CD14-positive monocyte (primary cell): ENCODE measurements around the gene PKD1L1. TPM values are rescaled to one million over a fixed set of nuclear protein-coding genes. Genes with fewer than 3 reads are reported as not detected.

Experiments used
- DNase-seq, 3 donors: peaks; one replicate each; pipeline ENCODE4 v3.0.0-alpha.2; 2011 to 2022
- H2AFZ ChIP-seq: 2 replicates; pipeline ENCODE4 v1.6.0; 2012; ENCODE audit warnings: mild to moderate bottlenecking, low read depth, low read length, inconsistent platforms; ENCODE audit not compliant: insufficient read depth, poor library complexity, severe bottlenecking
- H3K27ac ChIP-seq, 2 donors: 1 replicate in 1 of 2; 2 replicates in 1 of 2; pipeline ENCODE4 v1.5.1; 2012 to 2013; ENCODE audit warnings: low read length in 2 of 2, control low read depth in 1 of 2, inconsistent platforms in 1 of 2, low read depth in 1 of 2, mild to moderate bottlenecking in 1 of 2
- H3K27me3 ChIP-seq, 2 donors: one replicate each; pipeline versions ENCODE4 v1.6.0 to v1.6.1; 2011 to 2013; ENCODE audit warnings: low read length in 2 of 2; ENCODE audit not compliant: control insufficient read depth in 2 of 2, insufficient read depth in 2 of 2
- H3K36me3 ChIP-seq, 2 donors: replicated peaks in 1 of 2; 1 replicate in 1 of 2; 2 replicates in 1 of 2; pipeline versions ENCODE4 v1.5.1 to v1.6.1; 2012 to 2013; ENCODE audit warnings: low read length in 2 of 2, control low read depth in 1 of 2, inconsistent platforms in 1 of 2, mild to moderate bottlenecking in 1 of 2; ENCODE audit not compliant: insufficient read depth in 2 of 2, control insufficient read depth in 1 of 2
- H3K4me1 ChIP-seq, 2 donors: 1 replicate in 1 of 2; 2 replicates in 1 of 2; pipeline versions ENCODE4 v1.5.1 to v1.6.1; 2012 to 2013; ENCODE audit warnings: low read length in 2 of 2, control low read depth in 1 of 2, inconsistent platforms in 1 of 2, mild to moderate bottlenecking in 1 of 2, moderate library complexity in 1 of 2; ENCODE audit not compliant: insufficient read depth in 2 of 2, control insufficient read depth in 1 of 2
- H3K4me2 ChIP-seq: replicated peaks from 2 replicates; pipeline ENCODE3; 2012; ENCODE audit warnings: low read length, moderate library complexity, mild to moderate bottlenecking; ENCODE audit not compliant: poor library complexity, severe bottlenecking; ENCODE audit errors: extremely low read depth
- H3K4me3 ChIP-seq, 3 experiments: fragments of 200-600 bp in 1 of 3; sonication (generic) in 1 of 3; replicated peaks in 1 of 3; 1 replicate in 2 of 3; 2 replicates in 1 of 3; pipeline ENCODE4 v1.5.1; 2011 to 2013; ENCODE audit warnings: low read length in 3 of 3, mild to moderate bottlenecking in 3 of 3, control low read depth in 2 of 3, low read depth in 2 of 3, inconsistent platforms in 1 of 3, moderate library complexity in 1 of 3
- H3K79me2 ChIP-seq: 2 replicates; pipeline ENCODE4 v1.6.0; 2012; ENCODE audit warnings: mild to moderate bottlenecking, control low read depth, inconsistent platforms, low read length, moderate library complexity; ENCODE audit not compliant: insufficient read depth
- H3K9ac ChIP-seq: 2 replicates; pipeline ENCODE4 v1.6.0; 2017; ENCODE audit warnings: low read length, mild to moderate bottlenecking; ENCODE audit not compliant: insufficient read depth, poor library complexity, severe bottlenecking
- H3K9me3 ChIP-seq, 2 donors: replicated peaks in 1 of 2; 1 replicate in 1 of 2; 2 replicates in 1 of 2; pipeline versions ENCODE4 v1.5.1 to v1.6.1; 2012 to 2013; ENCODE audit warnings: low read length in 2 of 2, control low read depth in 1 of 2; ENCODE audit not compliant: control insufficient read depth in 1 of 2, insufficient read depth in 1 of 2
- H4K20me1 ChIP-seq: 2 replicates; pipeline ENCODE4 v1.6.0; 2012; ENCODE audit warnings: mild to moderate bottlenecking, low read length, control low read depth, moderate library complexity; ENCODE audit not compliant: insufficient read depth
- H3K27ac Mint-ChIP-seq, 7 donors: one replicate each; pipeline ENCODE4 v1.8.0; 2020; ENCODE audit warnings: mild to moderate bottlenecking in 7 of 7, mixed read lengths in 7 of 7, moderate library complexity in 6 of 7, inconsistent platforms in 2 of 7
- H3K27me3 Mint-ChIP-seq, 3 donors: one replicate each; pipeline ENCODE4 v1.8.0; 2021 to 2022; ENCODE audit warnings: low read depth in 3 of 3, mild to moderate bottlenecking in 3 of 3, mixed read lengths in 3 of 3, moderate library complexity in 3 of 3, inconsistent platforms in 1 of 3
- H3K36me3 Mint-ChIP-seq, 2 donors: one replicate each; pipeline ENCODE4 v1.8.0; 2020; ENCODE audit warnings: mixed read lengths in 2 of 2, inconsistent platforms in 1 of 2, mild to moderate bottlenecking in 1 of 2
- H3K4me1 Mint-ChIP-seq: one replicate; pipeline ENCODE4 v1.8.0; 2020; ENCODE audit warnings: mild to moderate bottlenecking, mixed read lengths
- H3K4me3 Mint-ChIP-seq, 2 donors: one replicate each; pipeline ENCODE4 v1.8.0; 2020; ENCODE audit warnings: mild to moderate bottlenecking in 2 of 2, mixed read lengths in 2 of 2, moderate library complexity in 1 of 2
- H3K9me3 Mint-ChIP-seq, 7 donors: one replicate each; pipeline ENCODE4 v1.8.0; 2020 to 2022; ENCODE audit warnings: mixed read lengths in 7 of 7, mild to moderate bottlenecking in 6 of 7, moderate library complexity in 6 of 7, inconsistent platforms in 2 of 7
- CTCF ChIP-seq: fragments of 200-600 bp; IDR thresholded peaks from one replicate; pipeline ENCODE4 v1.8.0; 2022; ENCODE audit warnings: antibody characterized with exemption, mild to moderate bottlenecking
- WGBS: methylation state at CpG from one replicate; pipeline ENCODE4 v1.1.5; 2013; ENCODE audit warnings: missing lambda C conversion rate; ENCODE audit not compliant: insufficient coverage; 5-methylcytosine and 5-hydroxymethylcytosine counted together
- intact Hi-C, 2 donors: fragments of 100-400 bp; cut with micrococcal nuclease; formaldehyde crosslinking; loops; one replicate each; pipeline versions ENCODE4 v1.15.0 to v1.15.1; 2023
- polyA plus RNA-seq, 3 donors: library from polyadenylated mRNA; depleted of rRNA in 1 of 3; unstranded in 2 of 3; stranded (reverse) in 1 of 3; fragments of 300-500 nt in 2 of 3; fragments of >200 nt in 1 of 3; fragmentation: Illumina TruSeq in 2 of 3; gene quantifications; 1 replicate in 2 of 3; 2 replicates in 1 of 3; pipeline ENCODE4 v1.2.3, GENCODE V29; 2012 to 2021

The PKD1L1 gene
- polyA plus RNA-seq, 3 donors = 0.19 TPM; not detected in 2

GRCh38 chr7:47737601-47738000, 210.7 kb downstream of the PKD1L1 start:
- Histone ChIP-seq H3K36me3 (no peaks in the 10 kb centered on the region), H4K20me1 (no peaks in the 10 kb centered on the region), H3K27ac (no peak overlapping the region), H2AFZ (no peak overlapping the region), H3K4me1 (no peaks in the 10 kb centered on the region), H3K9ac (no peak overlapping the region), H3K27me3 (no peaks in the 10 kb centered on the region), H3K4me3 (no peak overlapping the region), H3K9me3 (no peaks in the 10 kb centered on the region), H3K4me2 (no peak overlapping the region), H3K79me2 (no peaks in the 10 kb centered on the region)
- Mint-ChIP-seq H3K36me3 (no peaks in the 10 kb centered on the region), H3K27me3 (peaks cover 4 to 13% (median 10%) of the 10 kb centered on the region in 3 donors), H3K27ac (no peak overlapping the region), H3K4me1 (no peaks in the 10 kb centered on the region), H3K4me3 (no peak overlapping the region), H3K9me3 (peaks cover 0 to 1% (median 0%) of the 10 kb centered on the region in 7 donors)
- 95% methylated on average over 4 of the region's 4 CpGs for WGBS
- intact Hi-C loops = no loop called here
- DNase-seq = no peak
- TF ChIP-seq CTCF = no peak

- Histone ChIP-seq H3K9ac (no peak overlapping the region), H3K9me3 (no peaks in the 10 kb centered on the region), H3K4me3 (no peak overlapping the region), H3K27me3 (no peaks in the 10 kb centered on the region), H3K36me3 (no peaks in the 10 kb centered on the region), H3K4me2 (no peak overlapping the region), H3K79me2 (no peaks in the 10 kb centered on the region), H3K4me1 (no peaks in the 10 kb centered on the region), H3K27ac (no peak overlapping the region), H2AFZ (no peak overlapping the region), H4K20me1 (no peaks in the 10 kb centered on the region)
- intact Hi-C loops = no loop called here
- Mint-ChIP-seq H3K9me3 (peaks cover 0 to 1% (median 0%) of the 10 kb centered on the region in 7 donors), H3K27me3 (peaks cover 4 to 15% (median 10%) of the 10 kb centered on the region in 3 donors), H3K4me1 (no peaks in the 10 kb centered on the region), H3K27ac (no peak overlapping the region), H3K4me3 (no peak overlapping the region), H3K36me3 (no peaks in the 10 kb centered on the region)
- WGBS = 100% methylated on average over 2 of the region's 6 CpGs
- DNase-seq = no peak
- no peak for TF ChIP-seq CTCF
Observed at GRCh38 chr7:47735431-47736345, 212.6 kb downstream of the PKD1L1 start.
